ENCODE results near the gene BCAS4.

DNA sequence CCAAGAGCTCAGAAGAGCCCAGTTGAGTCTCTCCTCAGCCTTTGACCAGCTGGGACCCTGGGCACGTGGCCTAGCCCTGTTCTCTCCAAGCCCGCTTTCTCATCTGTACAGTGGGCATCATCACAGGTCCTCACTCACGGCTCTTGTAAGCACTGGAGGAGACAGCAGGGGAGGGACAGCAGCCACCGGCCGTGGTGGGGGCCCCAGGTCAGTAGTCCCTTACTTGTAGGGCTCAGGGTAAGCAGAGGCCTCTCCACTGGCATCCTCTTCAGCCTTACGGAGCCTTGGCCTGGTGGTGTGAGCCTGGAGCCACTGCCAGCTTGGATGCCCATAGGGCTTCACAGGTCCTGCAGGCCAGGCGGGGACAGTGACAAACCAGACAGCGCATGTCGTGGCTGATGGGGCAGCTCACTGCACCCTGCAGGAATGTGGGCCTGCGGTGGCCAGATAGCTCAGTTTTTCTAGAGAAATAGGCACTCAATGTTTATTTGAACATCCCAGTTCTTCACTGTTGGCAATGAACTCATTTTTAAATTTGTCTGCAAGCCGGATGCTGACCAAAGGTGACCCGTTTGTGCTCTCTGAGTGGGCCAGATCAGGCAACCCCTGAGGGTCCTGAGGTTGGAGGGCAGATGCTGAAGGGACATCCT, 71.3 kb downstream of the BCAS4 start:
- TF ChIP-seq CTCF (IDR thresholded peaks at IDR 0.05) (no peak), POLR2A (IDR thresholded peaks at IDR 0.05) (no peak)

All from thyroid gland (tissue), 4 donors.